SK-N-SH (cell line): ENCODE data around the gene PBX1.

Experiments
- EP300 ChIP-seq, 2 experiments: IDR thresholded peaks; 2 replicates each; pipeline versions ENCODE4 v1.4.0 to v1.6.1; 2012; ENCODE audit warnings: borderline replicate concordance in 1 of 2, low read depth in 1 of 2, low read length in 1 of 2
- FOXM1 ChIP-seq: IDR thresholded peaks from 2 replicates; pipeline ENCODE4 v1.4.0; 2012; ENCODE audit warnings: low read depth, mild to moderate bottlenecking
- MAX ChIP-seq: IDR thresholded peaks from 2 replicates; pipeline ENCODE4 v1.4.0; 2012; ENCODE audit warnings: low read depth
- NRF1 ChIP-seq: IDR thresholded peaks from 2 replicates; pipeline ENCODE4 v1.6.1; 2012; ENCODE audit warnings: low read depth, mild to moderate bottlenecking, low read length
- POLR2AphosphoS5 ChIP-seq: IDR thresholded peaks from 2 replicates; pipeline ENCODE4 v1.6.1; 2012; ENCODE audit warnings: low read depth, low read length
- RFX5 ChIP-seq: IDR thresholded peaks from 2 replicates; pipeline ENCODE4 v1.6.1; 2012; ENCODE audit warnings: mild to moderate bottlenecking, improper control_type of control experiment, low read length
- TAF1 ChIP-seq: IDR thresholded peaks from 2 replicates; pipeline ENCODE4 v1.6.1; 2012; ENCODE audit warnings: low read depth, mild to moderate bottlenecking, low read length, moderate library complexity, borderline replicate concordance
- USF2 ChIP-seq: fragments of 150-350 bp; IDR thresholded peaks from 2 replicates; pipeline ENCODE4 v1.6.1; 2017; ENCODE audit warnings: antibody characterized with exemption, low read length, low read depth, borderline replicate concordance
- ZBTB33 ChIP-seq: IDR thresholded peaks from 2 replicates; pipeline ENCODE4 v1.4.0; 2012; ENCODE audit warnings: low read depth, borderline replicate concordance
- TF ChIP-seq, protein P1 (sequence below): fragments of 200-600 bp; sonication (generic); IDR thresholded peaks from 2 replicates; pipeline ENCODE4 v1.6.1; 2017; ENCODE audit warnings: antibody characterized with exemption, mild to moderate bottlenecking, moderate library complexity

DNA sequence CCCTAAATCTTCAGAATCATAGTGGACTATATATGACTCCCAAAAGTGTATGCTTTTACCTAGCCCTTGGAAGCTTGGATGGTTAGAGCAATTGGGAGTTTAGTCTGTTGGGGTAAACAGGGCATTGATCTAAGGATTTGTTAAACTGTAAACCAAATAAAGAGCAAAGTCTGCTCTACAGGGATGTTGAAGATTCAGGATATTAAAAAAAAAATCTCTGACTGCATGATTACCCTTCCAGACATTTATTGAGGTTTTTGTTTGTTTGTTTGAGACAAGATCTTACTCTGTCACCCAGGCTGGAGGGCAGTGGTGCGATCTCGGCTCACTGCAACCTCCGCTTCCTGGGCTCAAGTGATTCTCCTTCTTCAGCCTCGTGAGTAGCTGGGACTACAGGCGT is 31.6 kb downstream of the PBX1 start:
- TF ChIP-seq, protein P1, sequence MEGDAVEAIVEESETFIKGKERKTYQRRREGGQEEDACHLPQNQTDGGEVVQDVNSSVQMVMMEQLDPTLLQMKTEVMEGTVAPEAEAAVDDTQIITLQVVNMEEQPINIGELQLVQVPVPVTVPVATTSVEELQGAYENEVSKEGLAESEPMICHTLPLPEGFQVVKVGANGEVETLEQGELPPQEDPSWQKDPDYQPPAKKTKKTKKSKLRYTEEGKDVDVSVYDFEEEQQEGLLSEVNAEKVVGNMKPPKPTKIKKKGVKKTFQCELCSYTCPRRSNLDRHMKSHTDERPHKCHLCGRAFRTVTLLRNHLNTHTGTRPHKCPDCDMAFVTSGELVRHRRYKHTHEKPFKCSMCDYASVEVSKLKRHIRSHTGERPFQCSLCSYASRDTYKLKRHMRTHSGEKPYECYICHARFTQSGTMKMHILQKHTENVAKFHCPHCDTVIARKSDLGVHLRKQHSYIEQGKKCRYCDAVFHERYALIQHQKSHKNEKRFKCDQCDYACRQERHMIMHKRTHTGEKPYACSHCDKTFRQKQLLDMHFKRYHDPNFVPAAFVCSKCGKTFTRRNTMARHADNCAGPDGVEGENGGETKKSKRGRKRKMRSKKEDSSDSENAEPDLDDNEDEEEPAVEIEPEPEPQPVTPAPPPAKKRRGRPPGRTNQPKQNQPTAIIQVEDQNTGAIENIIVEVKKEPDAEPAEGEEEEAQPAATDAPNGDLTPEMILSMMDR: no peak
- TF ChIP-seq ZBTB33 (no peak), NRF1 (no peak), EP300 (IDR thresholded peaks at IDR 0.05; ENCODE audit: borderline replicate concordance in 1 of 2, low read depth in 1 of 2, low read length in 1 of 2) (no peak), TAF1 (no peak), MAX (no peak), FOXM1 (no peak), USF2 (no peak), POLR2AphosphoS5 (no peak), RFX5 (no peak)
